Endothelial cell of umbilical vein (primary cell): ENCODE data around the gene PPIL6. TPM values are rescaled to one million over a fixed set of nuclear protein-coding genes. Genes with fewer than 3 reads are reported as not detected.

Source experiments
- BruUV-seq: library from RNA; stranded (reverse); fragments of 400-500 nt; replicated peaks from 2 replicates; lab custom pipeline; 2021; lab: Mats Ljungman, UMichigan
- CTCF ChIA-PET: fragments of 300-600, 350-600 bp; sonication (Branson Sonifier 250); formaldehyde crosslinking; loops from one replicate; lab custom pipeline; 2021; ENCODE audit warnings: antibody characterized with exemption, inconsistent platforms; lab: Charles Lee
- POLR2A ChIA-PET: fragments of 300-600, 350-600 bp; sonication (Branson Sonifier 250); formaldehyde crosslinking; loops from one replicate; lab custom pipeline; 2021; ENCODE audit warnings: antibody characterized with exemption, inconsistent platforms; lab: Charles Lee
- DNase-seq: peaks from one replicate; pipeline ENCODE4 v3.0.0-alpha.2; 2011; ENCODE audit warnings: low read depth, low spot score
- FAIRE-seq: peaks from 2 replicates; lab custom pipeline; 2011; peaks lifted over from hg19 to GRCh38; lab: Jason Lieb, UNC
- H2AFZ ChIP-seq: 2 replicates; pipeline ENCODE4 v1.6.0; 2012; ENCODE audit warnings: low read depth, low read length, control low read depth, inconsistent platforms
- H3K27ac ChIP-seq: 2 replicates; pipeline ENCODE4 v1.5.1; 2011; ENCODE audit warnings: low read depth, mild to moderate bottlenecking, control low read depth, low read length, moderate library complexity; ENCODE audit not compliant: insufficient read depth
- H3K27me3 ChIP-seq, 2 experiments: 2 replicates each; pipeline versions ENCODE4 v1.6.0 to v1.6.1; 2011; ENCODE audit warnings: low read length in 2 of 2, mixed read lengths in 1 of 2; ENCODE audit not compliant: control insufficient read depth in 2 of 2, insufficient read depth in 2 of 2
- H3K36me3 ChIP-seq, 2 experiments: 2 replicates in 1 of 2; 3 replicates in 1 of 2; pipeline ENCODE4 v1.5.1; 2011; ENCODE audit warnings: low read length in 2 of 2, mild to moderate bottlenecking in 1 of 2, moderate library complexity in 1 of 2; ENCODE audit not compliant: control insufficient read depth in 2 of 2, insufficient read depth in 2 of 2; ENCODE audit errors: extremely low read depth in 1 of 2
- H3K4me1 ChIP-seq: 3 replicates; pipeline ENCODE4 v1.5.1; 2011; ENCODE audit warnings: mild to moderate bottlenecking, low read length; ENCODE audit not compliant: control insufficient read depth, insufficient read depth; ENCODE audit errors: extremely low read depth
- H3K4me2 ChIP-seq: 2 replicates; pipeline ENCODE4 v1.6.1; 2011; ENCODE audit warnings: low read length, control low read depth, mixed read lengths; ENCODE audit not compliant: insufficient read depth
- H3K4me3 ChIP-seq, 3 experiments: fragments of 200-600 bp in 1 of 3; sonication (generic), shearing (Covaris generic) in 1 of 3; replicated peaks in 1 of 3; 2 replicates each; pipeline ENCODE4 v1.5.1; 2011 to 2016; ENCODE audit warnings: control low read depth in 3 of 3, low read length in 3 of 3, mild to moderate bottlenecking in 2 of 3, inconsistent platforms in 1 of 3, low read depth in 1 of 3, moderate library complexity in 1 of 3; ENCODE audit not compliant: insufficient read depth in 1 of 3
- H3K79me2 ChIP-seq: 2 replicates; pipeline ENCODE4 v1.6.0; 2012; ENCODE audit warnings: low read length, inconsistent platforms; ENCODE audit not compliant: control insufficient read depth, insufficient read depth
- H3K9ac ChIP-seq: replicated peaks from 2 replicates; pipeline ENCODE3; 2011; ENCODE audit warnings: low read length, control low read depth; ENCODE audit not compliant: insufficient read depth; ENCODE audit errors: extremely low read depth
- H3K9me1 ChIP-seq: replicated peaks from 3 replicates; pipeline ENCODE4 v1.6.0; 2011; ENCODE audit warnings: mild to moderate bottlenecking, low read length; ENCODE audit not compliant: control insufficient read depth, insufficient read depth; ENCODE audit errors: extremely low read depth
- H3K9me3 ChIP-seq: replicated peaks from 2 replicates; pipeline ENCODE4 v1.5.1; 2012; ENCODE audit warnings: low read length, inconsistent platforms; ENCODE audit not compliant: control insufficient read depth, insufficient read depth
- H4K20me1 ChIP-seq: replicated peaks from 2 replicates; pipeline ENCODE3; 2011; ENCODE audit warnings: mild to moderate bottlenecking, low read length; ENCODE audit not compliant: control insufficient read depth, insufficient read depth; ENCODE audit errors: extremely low read depth
- CTCF ChIP-seq, 2 donors: IDR thresholded peaks; 1 replicate in 1 of 2; 2 replicates in 1 of 2; pipeline ENCODE4 v1.5.1; 2011; ENCODE audit warnings: low read length in 2 of 2, mild to moderate bottlenecking in 2 of 2, moderate library complexity in 2 of 2, control low read depth in 1 of 2, inconsistent platforms in 1 of 2, low read depth in 1 of 2; ENCODE audit not compliant: insufficient read depth in 1 of 2; ENCODE audit errors: extremely low read depth in 1 of 2
- EZH2 ChIP-seq: IDR thresholded peaks from 2 replicates; pipeline ENCODE4 v1.6.1; 2012; ENCODE audit warnings: borderline replicate concordance, low read depth, mild to moderate bottlenecking, moderate library complexity, low read length, inconsistent platforms; ENCODE audit not compliant: severe bottlenecking
- FOS ChIP-seq: IDR thresholded peaks from 2 replicates; pipeline ENCODE4 v1.6.1; 2011; ENCODE audit warnings: mild to moderate bottlenecking, low read length, moderate library complexity, borderline replicate concordance; ENCODE audit not compliant: insufficient read depth
- GATA2 ChIP-seq: IDR thresholded peaks from 2 replicates; pipeline ENCODE4 v1.7.0; 2011; ENCODE audit warnings: low read depth, mild to moderate bottlenecking, moderate library complexity, mixed read lengths, low read length; ENCODE audit not compliant: insufficient read length, insufficient read depth
- JUN ChIP-seq: IDR thresholded peaks from 2 replicates; pipeline ENCODE4 v1.6.1; 2011; ENCODE audit warnings: borderline replicate concordance, low read depth; ENCODE audit not compliant: insufficient read length, insufficient read depth
- MAX ChIP-seq: IDR thresholded peaks from 2 replicates; pipeline ENCODE4 v1.6.1; 2011; ENCODE audit not compliant: insufficient read depth, insufficient read length
- MYC ChIP-seq: IDR thresholded peaks from one replicate; pipeline ENCODE4 v1.6.1; 2011; ENCODE audit warnings: mild to moderate bottlenecking, low read depth, low read length
- POLR2A ChIP-seq: IDR thresholded peaks from 2 replicates; pipeline ENCODE4 v1.6.1; 2012; ENCODE audit warnings: low read depth, mild to moderate bottlenecking, control low read depth, low read length
- POLR2AphosphoS5 ChIP-seq: IDR thresholded peaks from 2 replicates; pipeline ENCODE4 v1.6.1; 2012; ENCODE audit warnings: low read depth, mild to moderate bottlenecking, control low read depth, low read length, moderate library complexity; ENCODE audit not compliant: insufficient read depth
- dilution Hi-C: fragments of 300-500 bp; cut with MboI; formaldehyde crosslinking; loops from one replicate; pipeline ENCODE4 v1.15.0; 2019; ENCODE audit warnings: low sequenced_read_pairs; ENCODE audit not compliant: extremely low pct_ligation_motif_present
- intact Hi-C: fragments of 100-400 bp; cut with micrococcal nuclease; formaldehyde crosslinking; loops from one replicate; pipeline ENCODE4 v1.10.0; 2022
- polyA plus RNA-seq, 4 experiments: library from polyadenylated mRNA; depleted of rRNA in 3 of 4; stranded (reverse) in 3 of 4; unstranded in 1 of 4; fragments of >200 nt; gene quantifications; 2 replicates each; pipeline versions ENCODE4 v1.2.1 to v1.2.3, GENCODE V29; 2011 to 2012; ENCODE audit warnings: missing spikeins in 1 of 4
- total RNA-seq: library from RNA; stranded (reverse); gene quantifications from 2 replicates; pipeline ENCODE4 v1.2.3, GENCODE V29; 2021

The PPIL6 gene
- total and polyA plus RNA-seq, 2 donors (not counting 3 experiments of a cell fraction or from before 2014, with no cell fraction given), result 0.11 to 0.33 TPM

GRCh38 chr6:109370336-109370735 is 70.1 kb downstream of the PPIL6 start:
- no peak overlapping the region for H3K9ac ChIP-seq
- H3K79me2 ChIP-seq, result peaks cover 19% of the 10 kb centered on the region
- H3K4me2 ChIP-seq, result no peak overlapping the region
- peaks cover 10 to 31% of the 10 kb centered on the region in 2 experiments for H3K36me3 ChIP-seq
- H3K27me3 ChIP-seq, result no peaks in the 10 kb centered on the region
- H3K9me1 ChIP-seq, result no peaks in the 10 kb centered on the region
- DNase-seq (no peak), FAIRE-seq (no peak)
- no peak overlapping the region for H3K4me3 ChIP-seq
- H3K9me3 ChIP-seq, result no peaks in the 10 kb centered on the region
- dilution Hi-C loops, result no loop called here
- H3K27ac ChIP-seq, result no peak overlapping the region
- H2AFZ ChIP-seq, result no peak overlapping the region
- H4K20me1 ChIP-seq, result peaks cover 3% of the 10 kb centered on the region
- no peaks in the 10 kb centered on the region for H3K4me1 ChIP-seq
- intact Hi-C loops, result no loop called here
- ChIA-PET CTCF (interaction anchor here (1.0 to 2.1 kb wide), 5 partner anchors 8 to 182 kb away, joined by 3 to 6 read pairs (median 4); partner anchors contain the start of gene CD164), POLR2A (no interaction called here)
- TF ChIP-seq EZH2 (no peak), CTCF (IDR thresholded peaks at IDR 0.05; ENCODE audit: extremely low read depth in 1 of 2, insufficient read depth in 1 of 2, low read depth in 1 of 2, low read length in 2 of 2) (no peak), FOS (no peak), MAX (no peak), MYC (no peak), POLR2A (no peak), POLR2AphosphoS5 (no peak), GATA2 (no peak), JUN (no peak)
- no TSS peak for BruUV-seq
